ENCODE measurements around the gene TEX2. TPM values are rescaled to one million over a fixed set of nuclear protein-coding genes. Genes with fewer than 3 reads are reported as not detected.
"Not testable (repeated sequence)": the region's sequence is repeated elsewhere in the genome, so short reads cannot be mapped to it uniquely, and the experiment has no call there.

Gene TEX2
- total and polyA plus RNA-seq, 5 experiments from 2014 or later, result 5.2 to 14.0 (median 7.3) TPM

- ATAC-seq (no peak), DNase-seq (no peak)
- H3K27ac Mint-ChIP-seq, result no peak overlapping the region
- peaks cover 0 to 12% (median 12%) of the 10 kb centered on the region in 3 donors for H3K36me3 Mint-ChIP-seq
- no peaks in the 10 kb centered on the region for H3K27me3 Mint-ChIP-seq
- POLR2A ChIA-PET, result interaction anchor here (0.6 kb wide), 1 partner anchor 116 kb away, joined by 3 read pairs; no protein-coding TSS in a partner anchor
- H3K4me3 Mint-ChIP-seq, result no peak overlapping the region
- no peaks in the 10 kb centered on the region for H3K9me3 Mint-ChIP-seq
- H3K4me1 Mint-ChIP-seq, result peaks cover 2 to 14% (median 6%) of the 10 kb centered on the region in 4 donors
These were observed 31.4 kb downstream of the TEX2 start for GRCh38 chr17:64231567-64232141.

- peaks cover 0 to 12% (median 11%) of the 10 kb centered on the region in 3 donors for H3K36me3 Mint-ChIP-seq
- no peak overlapping the region for H3K4me3 Mint-ChIP-seq
- POLR2A ChIA-PET, result interaction anchor here (0.6 to 1.0 kb wide), 2 partner anchors 117 to 136 kb away, joined by 3 to 7 read pairs; no protein-coding TSS in a partner anchor
These were observed 32.2 kb downstream of the TEX2 start for GRCh38 chr17:64230791-64231408.

GRCh38 chr17:64229815-64230728, 33.0 kb downstream of the TEX2 start:
- POLR2A ChIA-PET, result interaction anchor here (1.0 to 1.4 kb wide), 2 partner anchors 12 to 137 kb away, joined by 4 to 7 read pairs; no protein-coding TSS in a partner anchor
- H3K36me3 Mint-ChIP-seq, result peaks cover 0 to 12% (median 8%) of the 10 kb centered on the region in 3 donors
- DNase-seq, result no peak
- peaks cover 0 to 14% (median 6%) of the 10 kb centered on the region in 4 donors for H3K4me1 Mint-ChIP-seq
- no peaks in the 10 kb centered on the region for H3K27me3 Mint-ChIP-seq
- no peaks in the 10 kb centered on the region for H3K9me3 Mint-ChIP-seq
- H3K27ac Mint-ChIP-seq, result no peak overlapping the region
- no peak overlapping the region for H3K4me3 Mint-ChIP-seq
- no peak for ATAC-seq

More at GRCh38 chr17:64230791-64231408, 32.2 kb downstream of the TEX2 start:
- Mint-ChIP-seq H3K27me3 (no peaks in the 10 kb centered on the region), H3K4me1 (peaks cover 1 to 12% (median 6%) of the 10 kb centered on the region in 4 donors), H3K27ac (no peak overlapping the region), H3K9me3 (no peaks in the 10 kb centered on the region)
- ATAC-seq (no peak), DNase-seq (no peak)

- POLR2A ChIA-PET, result no interaction called here
- Mint-ChIP-seq H3K36me3 (no peaks in the 10 kb centered on the region), H3K27me3 (no peaks in the 10 kb centered on the region), H3K9me3 (peaks cover 0 to 1% (median 0%) of the 10 kb centered on the region in 9 donors), H3K4me3 (no peak overlapping the region), H3K4me1 (peaks cover 0 to 25% (median 5%) of the 10 kb centered on the region in 4 donors), H3K27ac (no peak overlapping the region)
- DNase-seq (no peak), ATAC-seq (no peak)
These were observed 36.9 kb downstream of the TEX2 start for GRCh38 chr17:64226132-64226531.

- POLR2A ChIA-PET, result no interaction called here
- no peak for ATAC-seq
- H3K27ac Mint-ChIP-seq, result no peak overlapping the region
- no peak overlapping the region for H3K4me3 Mint-ChIP-seq
- peaks cover 0 to 1% (median 0%) of the 10 kb centered on the region in 9 donors for H3K9me3 Mint-ChIP-seq
- no peak for DNase-seq
- H3K4me1 Mint-ChIP-seq, result peaks cover under 1 to 30% (median 7%) of the 10 kb centered on the region in 4 donors
- no peaks in the 10 kb centered on the region for H3K27me3 Mint-ChIP-seq
- H3K36me3 Mint-ChIP-seq, result no peaks in the 10 kb centered on the region
These were observed 37.6 kb downstream of the TEX2 start for GRCh38 chr17:64225410-64225809.

GRCh38 chr17:64223931-64224629, 39.0 kb downstream of the TEX2 start:
- H3K36me3 Mint-ChIP-seq, result no peaks in the 10 kb centered on the region
- DNase-seq (no peak), ATAC-seq (no peak)
- no peaks in the 10 kb centered on the region for H3K27me3 Mint-ChIP-seq
- POLR2A ChIA-PET, result no interaction called here
- H3K9me3 Mint-ChIP-seq, result peaks cover 0 to 1% (median 0%) of the 10 kb centered on the region in 9 donors
- peaks cover 9 to 29% (median 12%) of the 10 kb centered on the region in 4 donors for H3K4me1 Mint-ChIP-seq
- peak overlapping the region in 2 of 10 donors; percentile 0 to 42 for H3K27ac Mint-ChIP-seq
- H3K4me3 Mint-ChIP-seq, result no peak overlapping the region

GRCh38 chr17:64223283-64223682, 39.8 kb downstream of the TEX2 start:
- Mint-ChIP-seq H3K9me3 (peaks cover 0 to 1% (median 0%) of the 10 kb centered on the region in 9 donors), H3K36me3 (no peaks in the 10 kb centered on the region), H3K4me1 (peaks cover 16 to 33% (median 18%) of the 10 kb centered on the region in 4 donors), H3K27ac (no peak overlapping the region), H3K4me3 (no peak overlapping the region), H3K27me3 (no peaks in the 10 kb centered on the region)
- DNase-seq, result no peak
- no peak for ATAC-seq
- POLR2A ChIA-PET, result no interaction called here

- Mint-ChIP-seq H3K27ac (no peak overlapping the region), H3K27me3 (no peaks in the 10 kb centered on the region), H3K4me1 (peaks cover 25 to 48% (median 33%) of the 10 kb centered on the region in 4 donors), H3K36me3 (no peaks in the 10 kb centered on the region), H3K9me3 (peaks cover 0 to 1% (median 0%) of the 10 kb centered on the region in 9 donors), H3K4me3 (no peak overlapping the region)
- POLR2A ChIA-PET, result no interaction called here
- ATAC-seq, result no peak
- no peak for DNase-seq
These were observed 41.4 kb downstream of the TEX2 start for GRCh38 chr17:64221679-64222078.

- H3K9me3 Mint-ChIP-seq, H3K27ac Mint-ChIP-seq, ATAC-seq, DNase-seq, H3K4me3 Mint-ChIP-seq, POLR2A ChIA-PET, H3K36me3 Mint-ChIP-seq, H3K27me3 Mint-ChIP-seq: not testable (repeated sequence)
- H3K4me1 Mint-ChIP-seq, result peaks cover 32 to 59% (median 43%) of the 10 kb centered on the region in 4 donors
These were observed 42.5 kb downstream of the TEX2 start for GRCh38 chr17:64220604-64221003.

GRCh38 chr17:64219571-64219970, 43.5 kb downstream of the TEX2 start:
- Mint-ChIP-seq H3K27me3 (no peaks in the 10 kb centered on the region), H3K9me3 (peaks cover 0 to 1% (median 0%) of the 10 kb centered on the region in 9 donors), H3K4me1 (peaks cover 34 to 59% (median 47%) of the 10 kb centered on the region in 4 donors), H3K27ac (peak overlapping the region in 5 of 10 donors; percentile 10 to 77 (median 57)), H3K4me3 (peak overlapping the region in 1 of 10 donors; percentile 12), H3K36me3 (peaks cover 0 to 2% (median 0%) of the 10 kb centered on the region in 3 donors)
- POLR2A ChIA-PET, result interaction anchor here (3.8 kb wide), 1 partner anchor 74 kb away, joined by 27 read pairs; no protein-coding TSS in a partner anchor
- DNase-seq, result no peak
- ATAC-seq, result no peak

- DNase-seq (peak in 8 of 10 donors; percentile 5 to 70 (median 34)), ATAC-seq (peak; percentile 91 to 96)
- Mint-ChIP-seq H3K9me3 (peaks cover 0 to 1% (median 0%) of the 10 kb centered on the region in 9 donors), H3K4me3 (peak overlapping the region in 9 of 10 donors; percentile 16 to 76 (median 56)), H3K27ac (peak overlapping the region; percentile 55 to 90 (median 83)), H3K27me3 (no peaks in the 10 kb centered on the region), H3K4me1 (peaks cover 32 to 53% (median 47%) of the 10 kb centered on the region in 4 donors), H3K36me3 (peaks cover 3 to 13% (median 11%) of the 10 kb centered on the region in 3 donors)
- POLR2A ChIA-PET, result interaction anchor here (0.7 to 3.8 kb wide), 5 partner anchors 11 to 131 kb away, joined by 3 to 27 read pairs (median 4); partner anchors contain the start of gene TEX2
These were observed 45.0 kb downstream of the TEX2 start for GRCh38 chr17:64218066-64218465.

Measured in naive thymus-derived CD8-positive, alpha-beta T cell (primary cell).